H1 (cell line): ENCODE results near the gene FOXO1. TPM values are rescaled to one million over a fixed set of nuclear protein-coding genes. Genes with fewer than 3 reads are reported as not detected.

ENCODE experiments used
- CTCF ChIA-PET: fragments of 300-600 bp; sonication (Branson Sonifier 250); formaldehyde crosslinking; loops from one replicate; lab custom pipeline; 2021; ENCODE audit not compliant: partially characterized antibody; lab: Charles Lee
- POLR2A ChIA-PET: fragments of 300-600 bp; sonication (Branson Sonifier 250); formaldehyde crosslinking; loops from one replicate; lab custom pipeline; 2021; ENCODE audit warnings: inconsistent platforms; ENCODE audit not compliant: partially characterized antibody; lab: Charles Lee
- DNase-seq, 2 experiments: peaks; one replicate each; pipeline versions ENCODE4 v3.0.0 to v3.0.0-alpha.2; 2010 to 2022; ENCODE audit warnings: low spot score in 2 of 2, low read depth in 1 of 2, mixed read lengths in 1 of 2
- FAIRE-seq: peaks from 2 replicates; lab custom pipeline; 2011; peaks lifted over from hg19 to GRCh38; lab: Jason Lieb, UNC
- H2AFZ ChIP-seq: 2 replicates; pipeline ENCODE4 v1.8.1; 2012; ENCODE audit warnings: low read length, inconsistent platforms
- H2AK5ac ChIP-seq: 2 replicates; pipeline ENCODE4 v1.6.1; 2013; ENCODE audit warnings: low read depth, low read length
- H2BK120ac ChIP-seq: replicated peaks from 2 replicates; pipeline ENCODE3; 2013; ENCODE audit warnings: low read depth, low read length, inconsistent platforms
- H2BK12ac ChIP-seq: 2 replicates; pipeline ENCODE4 v1.6.1; 2013; ENCODE audit warnings: low read depth, low read length
- H2BK15ac ChIP-seq: 2 replicates; pipeline ENCODE4 v1.6.1; 2013; ENCODE audit warnings: low read length
- H2BK20ac ChIP-seq: 2 replicates; pipeline ENCODE4 v1.6.1; 2013; ENCODE audit warnings: low read length
- H2BK5ac ChIP-seq: 2 replicates; pipeline ENCODE4 v1.6.1; 2013; ENCODE audit warnings: low read depth, low read length
- H3K14ac ChIP-seq: 2 replicates; pipeline ENCODE4 v1.6.1; 2013; ENCODE audit warnings: inconsistent platforms; ENCODE audit not compliant: insufficient read length
- H3K18ac ChIP-seq: 2 replicates; pipeline ENCODE4 v1.6.1; 2013; ENCODE audit warnings: low read length; ENCODE audit errors: extremely low read depth
- H3K23ac ChIP-seq: 2 replicates; pipeline ENCODE4 v1.6.1; 2013; ENCODE audit warnings: inconsistent platforms; ENCODE audit not compliant: insufficient read length
- H3K23me2 ChIP-seq: 2 replicates; pipeline ENCODE4 v1.6.1; 2013; ENCODE audit warnings: low read depth, low read length
- H3K27ac ChIP-seq: 2 replicates; pipeline ENCODE4 v1.6.1; 2011; ENCODE audit warnings: low read depth, low read length, inconsistent platforms
- H3K27me3 ChIP-seq, 4 experiments: replicated peaks in 1 of 4; 1 replicate in 1 of 4; 2 replicates in 3 of 4; pipeline versions ENCODE4 v1.6.1 to v1.8.1; 2011 to 2013; ENCODE audit warnings: low read length in 3 of 4, mild to moderate bottlenecking in 3 of 4, inconsistent platforms in 2 of 4, mixed read lengths in 2 of 4, moderate library complexity in 1 of 4; ENCODE audit not compliant: control insufficient read depth in 3 of 4, insufficient read depth in 3 of 4; ENCODE audit errors: extremely low read depth in 1 of 4
- H3K36me3 ChIP-seq, 4 experiments: 2 replicates each; pipeline versions ENCODE4 v1.6.1 to v1.8.1; 2011 to 2013; ENCODE audit warnings: mild to moderate bottlenecking in 4 of 4, low read length in 3 of 4, moderate library complexity in 2 of 4, control low read depth in 1 of 4, inconsistent platforms in 1 of 4; ENCODE audit not compliant: insufficient read depth in 4 of 4, control insufficient read depth in 2 of 4
- H3K4ac ChIP-seq: replicated peaks from 2 replicates; pipeline ENCODE3; 2013; ENCODE audit warnings: low read length, low read depth, mixed read lengths, inconsistent platforms; ENCODE audit not compliant: insufficient read length
- H3K4me1 ChIP-seq, 4 experiments: replicated peaks in 1 of 4; 1 replicate in 1 of 4; 2 replicates in 3 of 4; pipeline versions ENCODE4 v1.6.1 to v1.8.1; 2011 to 2013; ENCODE audit warnings: low read length in 3 of 4, inconsistent platforms in 2 of 4, mixed read lengths in 1 of 4; ENCODE audit not compliant: insufficient read depth in 4 of 4, control insufficient read depth in 3 of 4
- H3K4me2 ChIP-seq, 2 experiments: 2 replicates each; pipeline versions ENCODE4 v1.6.1 to v1.8.1; 2011 to 2013; ENCODE audit warnings: low read depth in 2 of 2, low read length in 2 of 2, control low read depth in 1 of 2, inconsistent platforms in 1 of 2, mild to moderate bottlenecking in 1 of 2; ENCODE audit not compliant: insufficient read depth in 1 of 2
- H3K4me3 ChIP-seq, 4 experiments: fragments of 200-600, 300-600 bp in 1 of 4; sonication (generic), shearing (Covaris generic), sonication (Bioruptor Twin) in 1 of 4; 2 replicates each; pipeline versions ENCODE4 v1.5.1 to v1.8.1; 2011 to 2016; ENCODE audit warnings: low read length in 4 of 4, low read depth in 3 of 4, control low read depth in 2 of 4, inconsistent platforms in 2 of 4, mild to moderate bottlenecking in 2 of 4, mixed read lengths in 1 of 4, moderate library complexity in 1 of 4; ENCODE audit not compliant: insufficient read depth in 2 of 4; ENCODE audit errors: extremely low read depth in 1 of 4
- H3K56ac ChIP-seq: replicated peaks from 2 replicates; pipeline ENCODE3; 2013; ENCODE audit warnings: low read depth, mild to moderate bottlenecking, mixed read lengths, low read length, inconsistent platforms; ENCODE audit not compliant: insufficient read length
- H3K79me1 ChIP-seq: 2 replicates; pipeline ENCODE4 v1.6.1; 2013; ENCODE audit warnings: low read depth, low read length, control low read depth
- H3K79me2 ChIP-seq, 2 experiments: 2 replicates each; pipeline versions ENCODE4 v1.6.1 to v1.8.1; 2012 to 2013; ENCODE audit warnings: low read length in 2 of 2, mild to moderate bottlenecking in 2 of 2, inconsistent platforms in 1 of 2; ENCODE audit not compliant: insufficient read depth in 2 of 2, control insufficient read depth in 1 of 2
- H3K9ac ChIP-seq, 4 experiments: replicated peaks in 1 of 4; 1 replicate in 1 of 4; 2 replicates in 3 of 4; pipeline versions ENCODE4 v1.6.1 to v1.8.1; 2011 to 2013; ENCODE audit warnings: low read depth in 3 of 4, low read length in 3 of 4, control low read depth in 2 of 4, mild to moderate bottlenecking in 2 of 4, moderate library complexity in 2 of 4, inconsistent platforms in 1 of 4; ENCODE audit errors: extremely low read depth in 1 of 4
- H3K9me3 ChIP-seq, 2 experiments: 2 replicates each; pipeline versions ENCODE4 v1.6.1 to v1.8.1; 2012 to 2013; ENCODE audit warnings: mild to moderate bottlenecking in 2 of 2, moderate library complexity in 2 of 2, control low read depth in 1 of 2, inconsistent platforms in 1 of 2, low read depth in 1 of 2, low read length in 1 of 2, mixed read lengths in 1 of 2; ENCODE audit not compliant: insufficient read depth in 2 of 2
- H4K20me1 ChIP-seq, 2 experiments: replicated peaks in 1 of 2; 2 replicates each; pipeline versions ENCODE3 to v1.8.1; 2011 to 2013; ENCODE audit warnings: inconsistent platforms in 2 of 2, low read length in 2 of 2, mild to moderate bottlenecking in 1 of 2; ENCODE audit not compliant: insufficient read depth in 2 of 2, control insufficient read depth in 1 of 2
- H4K5ac ChIP-seq: 2 replicates; pipeline ENCODE4 v1.6.1; 2013; ENCODE audit warnings: low read length, low read depth, mixed read lengths, inconsistent platforms; ENCODE audit not compliant: insufficient read length
- H4K8ac ChIP-seq: 2 replicates; pipeline ENCODE4 v1.8.0; 2013; ENCODE audit warnings: mild to moderate bottlenecking, moderate library complexity, low read length, inconsistent platforms; ENCODE audit not compliant: insufficient read depth; ENCODE audit errors: extremely low read depth
- H4K91ac ChIP-seq: replicated peaks from 2 replicates; pipeline ENCODE3; 2013; ENCODE audit warnings: low read length, mixed read lengths, inconsistent platforms; ENCODE audit not compliant: insufficient read length
- ASH2L ChIP-seq: fragments of 200-600, 300-600 bp; sonication (generic); IDR thresholded peaks from one replicate; pipeline ENCODE4 v1.7.1; 2017; ENCODE audit warnings: low read length
- CTBP2 ChIP-seq: IDR thresholded peaks from 2 replicates; pipeline ENCODE4 v1.7.0; 2011; ENCODE audit warnings: borderline replicate concordance, mild to moderate bottlenecking, moderate library complexity, mixed read lengths, low read length; ENCODE audit not compliant: insufficient read depth, insufficient read length
- EGR1 ChIP-seq: IDR thresholded peaks from 2 replicates; pipeline ENCODE4 v1.6.1; 2011; ENCODE audit warnings: low read depth, low read length, borderline replicate concordance
- EP300 ChIP-seq, 2 experiments: IDR thresholded peaks; 1 replicate in 1 of 2; 2 replicates in 1 of 2; pipeline ENCODE4 v1.6.1; 2011 to 2012; ENCODE audit warnings: low read depth in 2 of 2, low read length in 2 of 2, mild to moderate bottlenecking in 2 of 2, borderline replicate concordance in 1 of 2, inconsistent platforms in 1 of 2, moderate library complexity in 1 of 2
- GABPA ChIP-seq: IDR thresholded peaks from 2 replicates; pipeline ENCODE4 v1.6.1; 2011; ENCODE audit warnings: mild to moderate bottlenecking, low read length, moderate library complexity, borderline replicate concordance; ENCODE audit not compliant: insufficient read depth
- HDAC2 ChIP-seq, 2 experiments: fragments of 300-600 bp in 1 of 2; sonication (generic) in 1 of 2; IDR thresholded peaks; 2 replicates each; pipeline ENCODE4 v1.6.1; 2011 to 2012; ENCODE audit warnings: low read depth in 2 of 2, low read length in 2 of 2, mild to moderate bottlenecking in 2 of 2, moderate library complexity in 2 of 2, borderline replicate concordance in 1 of 2, inconsistent platforms in 1 of 2
- KDM4A ChIP-seq: IDR thresholded peaks from one replicate; pipeline ENCODE4 v1.7.1; 2012; ENCODE audit warnings: low read depth, mild to moderate bottlenecking, moderate library complexity, low read length, inconsistent platforms; ENCODE audit not compliant: severe bottlenecking
- POLR2AphosphoS5 ChIP-seq: IDR thresholded peaks from 2 replicates; pipeline ENCODE4 v1.6.1; 2011; ENCODE audit warnings: low read depth, low read length
- POU5F1 ChIP-seq: IDR thresholded peaks from 2 replicates; pipeline ENCODE4 v1.6.1; 2011; ENCODE audit warnings: low read depth, mild to moderate bottlenecking, low read length, moderate library complexity
- SAP30 ChIP-seq: fragments of 300-600 bp; sonication (generic); IDR thresholded peaks from 2 replicates; pipeline ENCODE4 v1.7.1; 2012; ENCODE audit warnings: low read length, moderate library complexity, mild to moderate bottlenecking, inconsistent platforms; ENCODE audit not compliant: insufficient read depth, insufficient replicate concordance
- TCF12 ChIP-seq: IDR thresholded peaks from 2 replicates; pipeline ENCODE4 v1.6.1; 2011; ENCODE audit warnings: low read depth, mild to moderate bottlenecking, low read length
- WGBS, 2 experiments: shearing (Covaris generic) in 1 of 2; methylation state at CpG; one replicate each; pipeline versions ENCODE4 v1.1.6 to v1.1.7; 2013 to 2015; ENCODE audit warnings: low lambda C conversion rate in 2 of 2, mixed read lengths in 2 of 2, inconsistent platforms in 1 of 2, low coverage in 1 of 2, missing lambda C conversion rate in 1 of 2; ENCODE audit not compliant: insufficient replicate concordance in 2 of 2, insufficient coverage in 1 of 2, insufficient read length in 1 of 2; ENCODE audit errors: extremely low coverage in 1 of 2, missing lambda C conversion rate in 1 of 2; 5-methylcytosine and 5-hydroxymethylcytosine counted together
- polyA plus RNA-seq, 7 experiments: library from polyadenylated mRNA; depleted of rRNA in 3 of 7; stranded (reverse) in 5 of 7; unstranded in 2 of 7; fragments of >200 nt in 5 of 7; fragments of 200-250 nt in 2 of 7; gene quantifications; 1 replicate in 5 of 7; 2 replicates in 1 of 7; 4 replicates in 1 of 7; pipeline versions ENCODE4 v1.2.1 to v1.2.3, GENCODE V29; 2011 to 2013; ENCODE audit warnings: missing spikeins in 2 of 7, mixed read lengths in 2 of 7
- total RNA-seq: library from RNA; stranded (reverse); fragmentation: NEBNext Ultra II Directional; extraction: Animal tissue kit (Norgen Biotek cat#: 25700); gene quantifications from 2 replicates; pipeline ENCODE4 v1.2.1, GENCODE V29; 2021

Gene FOXO1
- total and polyA plus RNA-seq, 2 of the 8 experiments (the other 6 are each of a cell fraction or from before 2014, with no cell fraction given): 35.3 to 56.9 TPM

- no peak overlapping the region for H4K8ac ChIP-seq
- H2AK5ac ChIP-seq: no peak overlapping the region
- peak overlapping the region; percentile 80 for H2BK120ac ChIP-seq
- H3K14ac ChIP-seq: no peak overlapping the region
- H4K5ac ChIP-seq: peak overlapping the region; percentile 68
- no peak overlapping the region for H2AFZ ChIP-seq
- no peaks in the 10 kb centered on the region for H3K27me3 ChIP-seq
- H2BK5ac ChIP-seq: peak overlapping the region; percentile 64; the same call in 1 of the 2 replicates
- H3K36me3 ChIP-seq: no peaks in the 10 kb centered on the region
- peaks cover 12 to 15% (median 14%) of the 10 kb centered on the region in 4 experiments for H3K4me1 ChIP-seq
- peak overlapping the region; percentile 56 for H4K91ac ChIP-seq
- peak overlapping the region; percentile 20 for H3K56ac ChIP-seq
- H3K79me2 ChIP-seq: no peaks in the 10 kb centered on the region
- peak overlapping the region; percentile 77 for H2BK20ac ChIP-seq
- 0 out of 2 replicates have a peak overlapping the region, but pooled peaks have one; percentile 22 for H3K27ac ChIP-seq
- H3K23me2 ChIP-seq: peaks cover 3% of the 10 kb centered on the region
- peak overlapping the region; percentile 69 for H3K4ac ChIP-seq
- H3K9me3 ChIP-seq: no peaks in the 10 kb centered on the region
- H2BK15ac ChIP-seq: no peak overlapping the region; the same call in 1 of the 2 replicates
- ChIA-PET CTCF (interaction anchor here (0.7 to 8.2 kb wide), 8 partner anchors 12 to 738 kb away, joined by 3 to 74 read pairs (median 3); no protein-coding TSS in a partner anchor), POLR2A (interaction anchor here (0.6 to 2.1 kb wide), 8 partner anchors 10 to 98 kb away, joined by 3 to 8 read pairs (median 4); no protein-coding TSS in a partner anchor)
- DNase-seq (peak; percentile 68 to 85), FAIRE-seq (peak; percentile 90)
- H3K4me3 ChIP-seq: peak overlapping the region; percentile 2 to 38 (median 26); a peak in 7 of 8 replicates
- 3% methylated on average over 7 of the region's 7 CpGs; no CpG with 5 or more reads in 1 of the 2 experiments for WGBS, 2 experiments
- peak overlapping the region; percentile 93 for H2BK12ac ChIP-seq
- H3K9ac ChIP-seq: no peak overlapping the region
- H3K18ac ChIP-seq: peak overlapping the region; percentile 81; the same call in 1 of the 2 replicates
- peak overlapping the region; percentile 66 to 88 for H3K4me2 ChIP-seq
- no peak overlapping the region for H3K23ac ChIP-seq
- no peaks in the 10 kb centered on the region for H3K79me1 ChIP-seq
- no peaks in the 10 kb centered on the region for H4K20me1 ChIP-seq
- peak; percentile 98 for TF ChIP-seq TCF12
- peak in 1 of 2 experiments; percentile 91; a peak in 1 of 3 replicates for TF ChIP-seq EP300 (IDR thresholded peaks at IDR 0.05; ENCODE audit: borderline replicate concordance in 1 of 2, low read depth in 2 of 2, low read length in 2 of 2)
- TF ChIP-seq ASH2L: peak; percentile 70
- TF ChIP-seq POU5F1: peak; percentile 93; the same call in 1 of the 2 replicates
- TF ChIP-seq SAP30: no peak
- TF ChIP-seq CTBP2: peak; percentile 24
- TF ChIP-seq GABPA: no peak
- TF ChIP-seq POLR2AphosphoS5: no peak
- TF ChIP-seq HDAC2 (IDR thresholded peaks at IDR 0.05; ENCODE audit: borderline replicate concordance in 1 of 2, low read depth in 2 of 2, low read length in 2 of 2): peak in 1 of 2 experiments; percentile 97; a peak in 1 of 4 replicates
- no peak for TF ChIP-seq EGR1
- TF ChIP-seq KDM4A: peak; percentile 33
Observed at GRCh38 chr13:40680659-40681323, 14.3 kb upstream of the FOXO1 start.
